HL-60 (cell line): ENCODE data around the gene KLHL11.

ENCODE experiments used
- DNase-seq, 2 experiments: peaks; one replicate each; pipeline ENCODE4 v3.0.0-alpha.2; 2010 to 2020; ENCODE audit warnings: low read depth in 1 of 2, low spot score in 1 of 2
- H3K27ac ChIP-seq: fragments of 250-450 bp; sonication (Bioruptor Pico); replicated peaks from 2 replicates; pipeline ENCODE4 v1.5.1; 2020; ENCODE audit warnings: mild to moderate bottlenecking, moderate library complexity
- H3K27me3 ChIP-seq: fragments of 250-450 bp; sonication (Bioruptor Pico); 2 replicates; pipeline ENCODE4 v1.5.1; 2021; ENCODE audit warnings: mild to moderate bottlenecking, moderate library complexity; ENCODE audit not compliant: insufficient read depth, poor library complexity, severe bottlenecking
- H3K4me3 ChIP-seq: replicated peaks from 2 replicates; pipeline ENCODE4 v1.5.1; 2011; ENCODE audit warnings: mild to moderate bottlenecking, control low read depth, low read length; ENCODE audit not compliant: insufficient read depth
- CTCF ChIP-seq: IDR thresholded peaks from one replicate; pipeline ENCODE4 v1.5.1; 2011; ENCODE audit warnings: low read length, control low read depth, inconsistent platforms; ENCODE audit not compliant: insufficient read depth
- GABPA ChIP-seq: IDR thresholded peaks from 2 replicates; pipeline ENCODE4 v1.6.1; 2012; ENCODE audit warnings: low read depth
- POLR2AphosphoS5 ChIP-seq: IDR thresholded peaks from 2 replicates; pipeline ENCODE4 v1.6.1; 2012; ENCODE audit warnings: low read depth
- REST ChIP-seq: IDR thresholded peaks from 2 replicates; pipeline ENCODE4 v1.6.1; 2012; ENCODE audit warnings: low read depth; ENCODE audit not compliant: insufficient replicate concordance
- SPI1 ChIP-seq: IDR thresholded peaks from 2 replicates; pipeline ENCODE4 v1.6.1; 2012; ENCODE audit warnings: low read depth, mild to moderate bottlenecking, borderline replicate concordance

The KLHL11 gene

DNA sequence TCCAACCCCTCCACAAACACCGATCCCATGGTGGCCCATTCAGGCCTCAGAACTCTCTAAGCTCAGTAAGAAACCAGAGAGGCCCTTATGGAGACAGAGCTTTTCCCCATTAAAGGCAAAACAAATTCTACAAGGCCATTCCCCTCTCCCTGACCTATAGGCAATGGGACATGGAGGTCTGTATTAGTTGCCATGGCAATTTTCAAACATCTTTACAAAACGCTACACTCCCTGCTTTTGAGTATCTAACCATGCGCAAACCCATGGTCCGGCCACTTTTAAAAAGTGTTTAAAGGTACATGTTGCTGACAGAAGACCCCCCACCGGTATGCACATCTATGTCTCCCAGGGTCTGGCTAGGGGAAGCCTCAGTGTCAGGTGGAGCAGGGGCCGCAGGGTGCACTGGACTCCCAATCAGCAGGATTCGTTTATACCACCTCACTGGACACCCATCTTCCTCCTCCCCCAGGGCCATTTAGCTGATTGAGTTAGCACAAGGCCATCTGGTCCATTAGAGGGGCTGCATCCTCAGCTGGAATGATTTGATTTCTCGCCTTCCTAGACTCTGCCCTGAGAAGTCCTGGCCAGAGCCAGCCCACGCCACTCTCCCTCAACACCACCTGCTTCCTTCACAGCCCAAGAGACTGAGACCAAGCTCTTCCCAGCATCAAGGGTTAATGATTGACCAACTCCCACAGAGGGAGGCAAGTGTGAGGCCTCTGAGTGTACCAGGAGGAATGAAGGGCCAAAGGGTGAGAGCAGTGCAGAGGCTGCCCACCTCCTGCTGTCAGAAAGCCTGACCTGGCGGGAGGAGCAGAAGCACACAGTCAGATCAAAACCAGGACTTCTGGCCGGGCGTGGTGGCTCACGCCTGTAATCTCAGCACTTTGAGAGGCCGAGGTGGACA lies 42.7 kb upstream of the KLHL11 start:
- Histone ChIP-seq H3K27me3 (no peaks in the 10 kb centered on the region), H3K27ac (no peak overlapping the region), H3K4me3 (no peak overlapping the region)
- no peak for TF ChIP-seq REST
- TF ChIP-seq GABPA: no peak
- TF ChIP-seq SPI1: no peak
- no peak for TF ChIP-seq POLR2AphosphoS5
- no peak for TF ChIP-seq CTCF
- DNase-seq: no peak

GRCh38 chr17:41907185-41907556 lies 41.9 kb upstream of the KLHL11 start:
- Histone ChIP-seq H3K27me3 (no peaks in the 10 kb centered on the region), H3K27ac (no peak overlapping the region), H3K4me3 (no peak overlapping the region)
- no peak for DNase-seq
- TF ChIP-seq CTCF: no peak
- TF ChIP-seq POLR2AphosphoS5: no peak
- TF ChIP-seq REST: no peak
- TF ChIP-seq GABPA: no peak
- no peak for TF ChIP-seq SPI1

- Histone ChIP-seq H3K27ac (no peak overlapping the region), H3K4me3 (no peak overlapping the region), H3K27me3 (no peaks in the 10 kb centered on the region)
- no peak for DNase-seq
- TF ChIP-seq GABPA (no peak), CTCF (no peak), SPI1 (no peak), REST (no peak), POLR2AphosphoS5 (0 out of 2 replicates have a peak, but pooled peaks have one; percentile 16)
Observed at GRCh38 chr17:41906465-41907184, 41.4 kb upstream of the KLHL11 start.
